HepG2 (cell line): ENCODE measurements around the gene MFAP2. TPM values are rescaled to one million over a fixed set of nuclear protein-coding genes. Genes with fewer than 3 reads are reported as not detected.

Experiments used
- ATAC-seq: fragments of 200-7000 bp; cut with Tn5 transposase; 3 replicates; pipeline ENCODE4 v1.9.1; 2020; ENCODE audit warnings: mild to moderate bottlenecking, moderate library complexity
- BruUV-seq: library from RNA; stranded (reverse); fragments of 400-500 nt; replicated peaks from 2 replicates; lab custom pipeline; 2021; lab: Mats Ljungman, UMichigan
- CTCF ChIA-PET: fragments of 300-600 bp; formaldehyde crosslinking; extraction: SDS; loops from one replicate; lab custom pipeline; 2021; ENCODE audit warnings: low total read pairs, inconsistent platforms, low intra/inter-chr PET ratio; lab: Yijun Ruan, JAX
- POLR2A ChIA-PET: fragments of 350-600 bp; sonication (Branson Sonifier 250); formaldehyde crosslinking; loops from one replicate; lab custom pipeline; 2020; ENCODE audit warnings: antibody characterized with exemption, inconsistent platforms; lab: Yijun Ruan, JAX
- DNase-seq: peaks from one replicate; pipeline ENCODE4 v3.0.0-alpha.2; 2015; ENCODE audit warnings: low spot score
- FAIRE-seq: peaks from 3 replicates; lab custom pipeline; 2011; peaks lifted over from hg19 to GRCh38; lab: Jason Lieb, UNC
- H2AFZ ChIP-seq: one replicate; pipeline ENCODE4 v1.6.1; 2011; ENCODE audit warnings: low read length, inconsistent platforms
- H3K27ac ChIP-seq: fragments of 300-600 bp; 3 replicates; pipeline ENCODE4 v1.8.0; 2011; ENCODE audit warnings: mixed run types, mild to moderate bottlenecking, mixed read lengths, low read length, inconsistent platforms; ENCODE audit not compliant: insufficient read depth; ENCODE audit errors: extremely low read length
- H3K27me3 ChIP-seq, 2 experiments: fragments of 200-600 bp in 1 of 2; 2 replicates in 1 of 2; 3 replicates in 1 of 2; pipeline versions ENCODE4 v1.6.0 to v1.8.0; 2011; ENCODE audit warnings: low read length in 2 of 2, mild to moderate bottlenecking in 2 of 2, moderate library complexity in 2 of 2, inconsistent platforms in 1 of 2; ENCODE audit not compliant: insufficient read depth in 2 of 2, control insufficient read depth in 1 of 2
- H3K36me3 ChIP-seq, 2 experiments: fragments of 200-600 bp in 1 of 2; replicated peaks in 1 of 2; 2 replicates in 1 of 2; 3 replicates in 1 of 2; pipeline versions ENCODE4 v1.5.1 to v1.8.0; 2011; ENCODE audit warnings: low read length in 2 of 2, inconsistent platforms in 1 of 2; ENCODE audit not compliant: insufficient read depth in 2 of 2, control insufficient read depth in 1 of 2
- H3K4me1 ChIP-seq: 2 replicates; pipeline ENCODE4 v1.5.1; 2012; ENCODE audit warnings: low read length, inconsistent platforms; ENCODE audit not compliant: insufficient read depth
- H3K4me2 ChIP-seq: 2 replicates; pipeline ENCODE4 v1.6.0; 2011; ENCODE audit warnings: low read depth, low read length, inconsistent platforms
- H3K4me3 ChIP-seq, 3 experiments: fragments of 200-600 bp in 1 of 3; sonication (generic), shearing (Covaris generic) in 1 of 3; replicated peaks in 1 of 3; 2 replicates each; pipeline ENCODE4 v1.5.1; 2011 to 2016; ENCODE audit warnings: low read length in 3 of 3, inconsistent platforms in 2 of 3, low read depth in 2 of 3, mild to moderate bottlenecking in 2 of 3, control low read depth in 1 of 3, mixed read lengths in 1 of 3; ENCODE audit not compliant: insufficient read depth in 1 of 3
- H3K79me2 ChIP-seq: one replicate; pipeline ENCODE4 v1.6.1; 2011; ENCODE audit warnings: low read length, inconsistent platforms; ENCODE audit not compliant: insufficient read depth
- H3K9ac ChIP-seq: 2 replicates; pipeline ENCODE4 v1.6.0; 2011; ENCODE audit warnings: mild to moderate bottlenecking, low read depth, low read length, inconsistent platforms; ENCODE audit not compliant: insufficient read depth
- H3K9me3 ChIP-seq: 2 replicates; pipeline ENCODE4 v1.5.1; 2012; ENCODE audit warnings: mild to moderate bottlenecking, low read length
- H4K20me1 ChIP-seq: 2 replicates; pipeline ENCODE4 v1.6.0; 2011; ENCODE audit warnings: inconsistent platforms, mild to moderate bottlenecking, low read length, moderate library complexity; ENCODE audit not compliant: insufficient read depth
- EP300 ChIP-seq, 3 experiments: sonication (generic) in 1 of 3; formaldehyde crosslinking in 1 of 3; IDR thresholded peaks; 2 replicates each; pipeline versions ENCODE4 v1.5.1 to v1.6.1; 2011 to 2020; ENCODE audit warnings: low read depth in 2 of 3, low read length in 2 of 3, borderline replicate concordance in 1 of 3, improper control_type of control experiment in 1 of 3, mild to moderate bottlenecking in 1 of 3, missing genetic modification reagents in 1 of 3, moderate library complexity in 1 of 3
- FOXP1 ChIP-seq, 2 experiments: fragments of 450-650 bp in 1 of 2; IDR thresholded peaks; 2 replicates each; pipeline ENCODE4 v1.6.1; 2017 to 2018; ENCODE audit warnings: antibody characterized with exemption in 1 of 2
- MEIS2 ChIP-seq: sonication (generic); formaldehyde crosslinking; IDR thresholded peaks from 2 replicates; pipeline ENCODE4 v1.9.0; 2021; ENCODE audit warnings: mild to moderate bottlenecking, missing genetic modification reagents
- POLR2AphosphoS2 ChIP-seq: IDR thresholded peaks from 2 replicates; pipeline ENCODE4 v1.6.1; 2011; ENCODE audit warnings: low read depth, low read length, improper control_type of control experiment
- POLR2AphosphoS5 ChIP-seq: IDR thresholded peaks from 2 replicates; pipeline ENCODE4 v1.6.1; 2012; ENCODE audit warnings: low read depth, low read length
- SKIL ChIP-seq: sonication (generic); formaldehyde crosslinking; IDR thresholded peaks from 2 replicates; pipeline ENCODE4 v1.8.0; 2022; ENCODE audit warnings: missing genetic modification reagents, mild to moderate bottlenecking, moderate library complexity, borderline replicate concordance
- SP4 ChIP-seq: sonication (generic); formaldehyde crosslinking; IDR thresholded peaks from 2 replicates; pipeline ENCODE4 v1.8.1; 2023; ENCODE audit warnings: mild to moderate bottlenecking, missing genetic modification reagents
- TEAD2 ChIP-seq: sonication (generic); formaldehyde crosslinking; IDR thresholded peaks from 2 replicates; pipeline ENCODE4 v1.9.0; 2021; ENCODE audit warnings: missing genetic modification reagents
- ZBTB42 ChIP-seq: sonication (generic); formaldehyde crosslinking; IDR thresholded peaks from 2 replicates; pipeline ENCODE4 v1.5.0; 2020; ENCODE audit warnings: mild to moderate bottlenecking, missing genetic modification reagents
- ZFP90 ChIP-seq: sonication (generic); formaldehyde crosslinking; IDR thresholded peaks from 2 replicates; pipeline ENCODE4 v1.8.0; 2022; ENCODE audit warnings: missing genetic modification reagents, mild to moderate bottlenecking, inconsistent platforms, borderline replicate concordance
- ZMYM2 ChIP-seq: sonication (generic); formaldehyde crosslinking; IDR thresholded peaks from 2 replicates; pipeline ENCODE4 v1.8.0; 2022; ENCODE audit warnings: mild to moderate bottlenecking, missing genetic modification reagents
- ZNF101 ChIP-seq: sonication (generic); formaldehyde crosslinking; IDR thresholded peaks from 2 replicates; pipeline ENCODE4 v1.4.0; 2020; ENCODE audit warnings: mild to moderate bottlenecking, low read depth, missing genetic modification reagents, borderline replicate concordance
- ZNF44 ChIP-seq: sonication (generic); formaldehyde crosslinking; IDR thresholded peaks from 2 replicates; pipeline ENCODE4 v1.5.1; 2020; ENCODE audit warnings: mild to moderate bottlenecking, missing genetic modification reagents
- ZNF562 ChIP-seq: sonication (generic); formaldehyde crosslinking; IDR thresholded peaks from 2 replicates; pipeline ENCODE4 v1.8.0; 2022; ENCODE audit warnings: missing genetic modification reagents, borderline replicate concordance
- ZNF703 ChIP-seq: sonication (generic); formaldehyde crosslinking; IDR thresholded peaks from 2 replicates; pipeline ENCODE4 v1.5.1; 2020; ENCODE audit warnings: missing genetic modification reagents, mild to moderate bottlenecking, moderate library complexity, borderline replicate concordance
- ZNF768 ChIP-seq: sonication (generic); formaldehyde crosslinking; IDR thresholded peaks from 2 replicates; pipeline ENCODE4 v1.4.0; 2020; ENCODE audit warnings: missing genetic modification reagents
- ZZZ3 ChIP-seq: sonication (generic); formaldehyde crosslinking; IDR thresholded peaks from 2 replicates; pipeline ENCODE4 v1.4.0; 2020; ENCODE audit warnings: missing genetic modification reagents, mild to moderate bottlenecking, borderline replicate concordance
- WGBS: methylation state at CpG from one replicate; pipeline ENCODE4 v1.1.6; 2017; ENCODE audit warnings: low lambda C conversion rate; 5-methylcytosine and 5-hydroxymethylcytosine counted together
- in situ Hi-C: cut with HindIII; loops from 2 replicates; pipeline ENCODE4 v1.10.0; 2017; ENCODE audit warnings: low pct_unique_long_range_greater_than_20kb; ENCODE audit not compliant: extremely low pct_ligation_motif_present
- intact Hi-C: fragments of 100-400 bp; cut with micrococcal nuclease; formaldehyde crosslinking; loops from one replicate; pipeline ENCODE4 v1.10.0; 2022; ENCODE audit not compliant: unreplicated experiment
- polyA plus RNA-seq, 8 experiments: library from polyadenylated mRNA; depleted of rRNA in 3 of 8; stranded (reverse) in 7 of 8; unstranded in 1 of 8; fragments of >200 nt; fragmentation: Illumina TruSeq in 4 of 8; extraction: Trizol in 4 of 8; gene quantifications; 2 replicates each; pipeline versions ENCODE4 v1.2.1 to v1.2.3, GENCODE V29; 2011 to 2016; ENCODE audit warnings: low read depth in 4 of 8, missing spikeins in 1 of 8, mixed read lengths in 1 of 8; ENCODE audit not compliant: insufficient read depth in 1 of 8
- total RNA-seq, 5 experiments: library from RNA; depleted of rRNA; stranded (reverse); fragments of >200 nt; fragmentation: Illumina TruSeq; extraction: Trizol; gene quantifications; 2 replicates each; pipeline ENCODE4 v1.2.3, GENCODE V29; 2016; ENCODE audit warnings: low read depth in 1 of 5
- TF ChIP-seq, protein P1 (sequence below): sonication (generic); formaldehyde crosslinking; conservative IDR thresholded peaks from 2 replicates; pipeline ENCODE4 v1.8.0; 2022; ENCODE audit warnings: low read depth, missing genetic modification reagents
- TF ChIP-seq, protein P2 (sequence below): IDR thresholded peaks from 2 replicates; pipeline ENCODE4 v1.6.1; 2016; ENCODE audit warnings: low read depth

MFAP2 gene
- total and polyA plus RNA-seq, 2 of the 13 experiments (the other 11 are each of a cell fraction or from before 2014, with no cell fraction given): 1.1 to 1.4 TPM

DNA sequence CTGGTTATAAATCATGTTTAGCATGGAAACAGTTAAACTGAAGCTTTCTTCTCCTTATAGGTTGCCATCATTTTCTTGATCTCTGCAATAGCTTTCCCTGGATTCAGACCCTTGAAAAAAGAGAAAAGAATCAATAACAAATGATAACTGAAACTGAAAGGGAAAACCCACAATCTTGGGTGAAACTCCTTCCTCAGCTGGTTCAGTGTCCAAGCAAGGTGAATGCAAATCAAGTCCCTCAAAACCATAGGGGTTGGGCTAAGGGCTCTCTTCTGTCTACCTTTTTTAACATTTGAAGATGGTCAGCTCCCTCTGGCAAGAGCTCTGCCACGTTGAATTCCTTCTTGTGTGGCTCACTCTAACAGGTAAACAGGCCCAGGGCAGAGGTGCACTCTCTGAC, 38.4 kb upstream of the MFAP2 start:
- Histone ChIP-seq H3K27ac (no peak overlapping the region), H4K20me1 (no peaks in the 10 kb centered on the region), H3K4me2 (no peak overlapping the region), H3K79me2 (no peaks in the 10 kb centered on the region), H3K4me1 (0 out of 2 replicates have a peak, but pooled peaks cover 12% of the 10 kb centered on the region), H3K27me3 (no peaks in the 10 kb centered on the region), H2AFZ (no peak overlapping the region), H3K36me3 (peaks cover 26 to 38% of the 10 kb centered on the region in 2 experiments; a peak in 4 of 5 replicates), H3K9ac (no peak overlapping the region), H3K4me3 (no peak overlapping the region), H3K9me3 (no peaks in the 10 kb centered on the region)
- intact Hi-C loops (no loop called here), in situ Hi-C loops (no loop called here)
- POLR2A ChIA-PET: no interaction called here
- CTCF ChIA-PET: no interaction called here
- FAIRE-seq: no peak
- 64% methylated on average over 1 of the region's 1 CpG for WGBS
- no TSS peak for BruUV-seq
- no peak for ATAC-seq
- no peak for DNase-seq
- TF ChIP-seq ZMYM2 (CRISPR knock-in tag) (no peak), MEIS2 (no peak), FOXP1 (IDR thresholded peaks at IDR 0.05) (no peak), FOXP1 (CRISPR knock-in tag; IDR thresholded peaks at IDR 0.05) (no peak), ZNF768 (CRISPR knock-in tag) (no peak), ZFP90 (CRISPR knock-in tag) (no peak), POLR2AphosphoS5 (no peak), ZZZ3 (no peak), POLR2AphosphoS2 (no peak), ZNF44 (no peak), ZBTB42 (no peak), ZNF101 (CRISPR knock-in tag) (no peak), EP300 (IDR thresholded peaks at IDR 0.05; ENCODE audit: low read depth in 2 of 2, low read length in 2 of 2) (no peak), EP300 (CRISPR knock-in tag; IDR thresholded peaks at IDR 0.05; ENCODE audit: borderline replicate concordance) (no peak), TEAD2 (no peak), SKIL (CRISPR knock-in tag) (no peak), ZNF703 (no peak), ZNF562 (CRISPR knock-in tag) (no peak), SP4 (CRISPR knock-in tag) (no peak)
- TF ChIP-seq, protein P1, sequence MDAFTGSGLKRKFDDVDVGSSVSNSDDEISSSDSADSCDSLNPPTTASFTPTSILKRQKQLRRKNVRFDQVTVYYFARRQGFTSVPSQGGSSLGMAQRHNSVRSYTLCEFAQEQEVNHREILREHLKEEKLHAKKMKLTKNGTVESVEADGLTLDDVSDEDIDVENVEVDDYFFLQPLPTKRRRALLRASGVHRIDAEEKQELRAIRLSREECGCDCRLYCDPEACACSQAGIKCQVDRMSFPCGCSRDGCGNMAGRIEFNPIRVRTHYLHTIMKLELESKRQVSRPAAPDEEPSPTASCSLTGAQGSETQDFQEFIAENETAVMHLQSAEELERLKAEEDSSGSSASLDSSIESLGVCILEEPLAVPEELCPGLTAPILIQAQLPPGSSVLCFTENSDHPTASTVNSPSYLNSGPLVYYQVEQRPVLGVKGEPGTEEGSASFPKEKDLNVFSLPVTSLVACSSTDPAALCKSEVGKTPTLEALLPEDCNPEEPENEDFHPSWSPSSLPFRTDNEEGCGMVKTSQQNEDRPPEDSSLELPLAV: no peak
- TF ChIP-seq, protein P2, sequence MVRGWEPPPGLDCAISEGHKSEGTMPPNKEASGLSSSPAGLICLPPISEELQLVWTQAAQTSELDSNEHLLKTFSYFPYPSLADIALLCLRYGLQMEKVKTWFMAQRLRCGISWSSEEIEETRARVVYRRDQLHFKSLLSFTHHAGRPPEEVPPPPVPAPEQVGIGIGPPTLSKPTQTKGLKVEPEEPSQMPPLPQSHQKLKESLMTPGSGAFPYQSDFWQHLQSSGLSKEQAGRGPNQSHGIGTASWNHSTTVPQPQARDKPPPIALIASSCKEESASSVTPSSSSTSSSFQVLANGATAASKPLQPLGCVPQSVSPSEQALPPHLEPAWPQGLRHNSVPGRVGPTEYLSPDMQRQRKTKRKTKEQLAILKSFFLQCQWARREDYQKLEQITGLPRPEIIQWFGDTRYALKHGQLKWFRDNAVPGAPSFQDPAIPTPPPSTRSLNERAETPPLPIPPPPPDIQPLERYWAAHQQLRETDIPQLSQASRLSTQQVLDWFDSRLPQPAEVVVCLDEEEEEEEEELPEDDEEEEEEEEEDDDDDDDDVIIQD: no peak
